HepG2 (cell line): ENCODE measurements around the gene CLUH. TPM values are rescaled to one million over a fixed set of nuclear protein-coding genes. Genes with fewer than 3 reads are reported as not detected.

Experiments used
- ATAC-seq: fragments of 200-7000 bp; cut with Tn5 transposase; 3 replicates; pipeline ENCODE4 v1.9.1; 2020; ENCODE audit warnings: mild to moderate bottlenecking, moderate library complexity
- BruUV-seq: library from RNA; stranded (reverse); fragments of 400-500 nt; replicated peaks from 2 replicates; lab custom pipeline; 2021; lab: Mats Ljungman, UMichigan
- CTCF ChIA-PET: fragments of 300-600 bp; formaldehyde crosslinking; extraction: SDS; loops from one replicate; lab custom pipeline; 2021; ENCODE audit warnings: low total read pairs, inconsistent platforms, low intra/inter-chr PET ratio; lab: Yijun Ruan, JAX
- POLR2A ChIA-PET: fragments of 350-600 bp; sonication (Branson Sonifier 250); formaldehyde crosslinking; loops from one replicate; lab custom pipeline; 2020; ENCODE audit warnings: antibody characterized with exemption, inconsistent platforms; lab: Yijun Ruan, JAX
- DNase-seq: peaks from one replicate; pipeline ENCODE4 v3.0.0-alpha.2; 2015; ENCODE audit warnings: low spot score
- FAIRE-seq: peaks from 3 replicates; lab custom pipeline; 2011; peaks lifted over from hg19 to GRCh38; lab: Jason Lieb, UNC
- H2AFZ ChIP-seq: one replicate; pipeline ENCODE4 v1.6.1; 2011; ENCODE audit warnings: low read length, inconsistent platforms
- H3K27ac ChIP-seq: fragments of 300-600 bp; 3 replicates; pipeline ENCODE4 v1.8.0; 2011; ENCODE audit warnings: mixed run types, mild to moderate bottlenecking, mixed read lengths, low read length, inconsistent platforms; ENCODE audit not compliant: insufficient read depth; ENCODE audit errors: extremely low read length
- H3K27me3 ChIP-seq, 2 experiments: fragments of 200-600 bp in 1 of 2; 2 replicates in 1 of 2; 3 replicates in 1 of 2; pipeline versions ENCODE4 v1.6.0 to v1.8.0; 2011; ENCODE audit warnings: low read length in 2 of 2, mild to moderate bottlenecking in 2 of 2, moderate library complexity in 2 of 2, inconsistent platforms in 1 of 2; ENCODE audit not compliant: insufficient read depth in 2 of 2, control insufficient read depth in 1 of 2
- H3K36me3 ChIP-seq, 2 experiments: fragments of 200-600 bp in 1 of 2; replicated peaks in 1 of 2; 2 replicates in 1 of 2; 3 replicates in 1 of 2; pipeline versions ENCODE4 v1.5.1 to v1.8.0; 2011; ENCODE audit warnings: low read length in 2 of 2, inconsistent platforms in 1 of 2; ENCODE audit not compliant: insufficient read depth in 2 of 2, control insufficient read depth in 1 of 2
- H3K4me1 ChIP-seq: 2 replicates; pipeline ENCODE4 v1.5.1; 2012; ENCODE audit warnings: low read length, inconsistent platforms; ENCODE audit not compliant: insufficient read depth
- H3K4me2 ChIP-seq: 2 replicates; pipeline ENCODE4 v1.6.0; 2011; ENCODE audit warnings: low read depth, low read length, inconsistent platforms
- H3K4me3 ChIP-seq, 3 experiments: fragments of 200-600 bp in 1 of 3; sonication (generic), shearing (Covaris generic) in 1 of 3; replicated peaks in 1 of 3; 2 replicates each; pipeline ENCODE4 v1.5.1; 2011 to 2016; ENCODE audit warnings: low read length in 3 of 3, inconsistent platforms in 2 of 3, low read depth in 2 of 3, mild to moderate bottlenecking in 2 of 3, control low read depth in 1 of 3, mixed read lengths in 1 of 3; ENCODE audit not compliant: insufficient read depth in 1 of 3
- H3K79me2 ChIP-seq: one replicate; pipeline ENCODE4 v1.6.1; 2011; ENCODE audit warnings: low read length, inconsistent platforms; ENCODE audit not compliant: insufficient read depth
- H3K9ac ChIP-seq: 2 replicates; pipeline ENCODE4 v1.6.0; 2011; ENCODE audit warnings: mild to moderate bottlenecking, low read depth, low read length, inconsistent platforms; ENCODE audit not compliant: insufficient read depth
- H3K9me3 ChIP-seq: 2 replicates; pipeline ENCODE4 v1.5.1; 2012; ENCODE audit warnings: mild to moderate bottlenecking, low read length
- H4K20me1 ChIP-seq: 2 replicates; pipeline ENCODE4 v1.6.0; 2011; ENCODE audit warnings: inconsistent platforms, mild to moderate bottlenecking, low read length, moderate library complexity; ENCODE audit not compliant: insufficient read depth
- ARID4A ChIP-seq: sonication (generic); formaldehyde crosslinking; IDR thresholded peaks from 2 replicates; pipeline ENCODE4 v1.5.0; 2020; ENCODE audit warnings: mild to moderate bottlenecking, missing genetic modification reagents, borderline replicate concordance
- BHLHE40 ChIP-seq: IDR thresholded peaks from 2 replicates; pipeline ENCODE4 v1.6.1; 2011; ENCODE audit warnings: low read length, improper control_type of control experiment
- CSRNP1 ChIP-seq: sonication (generic); formaldehyde crosslinking; IDR thresholded peaks from 2 replicates; pipeline ENCODE4 v1.8.1; 2023; ENCODE audit warnings: mild to moderate bottlenecking, missing genetic modification reagents
- HBP1 ChIP-seq: IDR thresholded peaks from 2 replicates; pipeline ENCODE4 v1.6.1; 2016; ENCODE audit warnings: low read depth, control low read depth
- HOXA5 ChIP-seq: sonication (generic); formaldehyde crosslinking; IDR thresholded peaks from 2 replicates; pipeline ENCODE4 v1.4.0; 2020; ENCODE audit warnings: missing genetic modification reagents
- MYC ChIP-seq: sonication (generic); formaldehyde crosslinking; IDR thresholded peaks from 2 replicates; pipeline ENCODE4 v1.9.0; 2021; ENCODE audit warnings: missing genetic modification reagents, borderline replicate concordance
- RARA ChIP-seq: IDR thresholded peaks from 2 replicates; pipeline ENCODE4 v1.6.1; 2016; ENCODE audit warnings: missing genetic modification reagents, missing compliant biosample characterization
- SP5 ChIP-seq: IDR thresholded peaks from 2 replicates; pipeline ENCODE4 v1.6.1; 2016; ENCODE audit warnings: low read depth, borderline replicate concordance
- TCF7 ChIP-seq: sonication (generic); IDR thresholded peaks from 2 replicates; pipeline ENCODE4 v1.6.1; 2016; ENCODE audit warnings: antibody characterized with exemption, low read depth
- ZNF468 ChIP-seq: sonication (generic); formaldehyde crosslinking; IDR thresholded peaks from 2 replicates; pipeline ENCODE4 v1.8.0; 2022; ENCODE audit warnings: mild to moderate bottlenecking, moderate library complexity, missing genetic modification reagents
- ZNF709 ChIP-seq: sonication (generic); formaldehyde crosslinking; IDR thresholded peaks from 2 replicates; pipeline ENCODE4 v1.5.0; 2020; ENCODE audit warnings: mild to moderate bottlenecking, missing genetic modification reagents
- ZNF879 ChIP-seq: sonication (generic); formaldehyde crosslinking; IDR thresholded peaks from 2 replicates; pipeline ENCODE4 v1.8.1; 2023; ENCODE audit warnings: missing genetic modification reagents
- WGBS: methylation state at CpG from one replicate; pipeline ENCODE4 v1.1.6; 2017; ENCODE audit warnings: low lambda C conversion rate; 5-methylcytosine and 5-hydroxymethylcytosine counted together
- in situ Hi-C: cut with HindIII; loops from 2 replicates; pipeline ENCODE4 v1.10.0; 2017; ENCODE audit warnings: low pct_unique_long_range_greater_than_20kb; ENCODE audit not compliant: extremely low pct_ligation_motif_present
- intact Hi-C: fragments of 100-400 bp; cut with micrococcal nuclease; formaldehyde crosslinking; loops from one replicate; pipeline ENCODE4 v1.10.0; 2022; ENCODE audit not compliant: unreplicated experiment
- polyA plus RNA-seq, 8 experiments: library from polyadenylated mRNA; depleted of rRNA in 3 of 8; stranded (reverse) in 7 of 8; unstranded in 1 of 8; fragments of >200 nt; fragmentation: Illumina TruSeq in 4 of 8; extraction: Trizol in 4 of 8; gene quantifications; 2 replicates each; pipeline versions ENCODE4 v1.2.1 to v1.2.3, GENCODE V29; 2011 to 2016; ENCODE audit warnings: low read depth in 4 of 8, missing spikeins in 1 of 8, mixed read lengths in 1 of 8; ENCODE audit not compliant: insufficient read depth in 1 of 8
- total RNA-seq, 5 experiments: library from RNA; depleted of rRNA; stranded (reverse); fragments of >200 nt; fragmentation: Illumina TruSeq; extraction: Trizol; gene quantifications; 2 replicates each; pipeline ENCODE4 v1.2.3, GENCODE V29; 2016; ENCODE audit warnings: low read depth in 1 of 5

CLUH gene
- total and polyA plus RNA-seq, 2 of the 13 experiments (the other 11 are each of a cell fraction or from before 2014, with no cell fraction given): 30.9 to 60.5 TPM

- Histone ChIP-seq H3K9ac (no peak overlapping the region), H2AFZ (no peak overlapping the region), H3K36me3 (no peaks in the 10 kb centered on the region), H3K4me1 (no peaks in the 10 kb centered on the region), H3K4me3 (no peak overlapping the region), H3K4me2 (no peak overlapping the region), H3K9me3 (no peaks in the 10 kb centered on the region), H4K20me1 (peaks cover under 1% of the 10 kb centered on the region; the same call in 1 of the 2 replicates), H3K27ac (no peak overlapping the region), H3K79me2 (no peaks in the 10 kb centered on the region), H3K27me3 (peaks cover 0 to 42% of the 10 kb centered on the region in 2 experiments; a peak in 4 of 5 replicates)
- intact Hi-C loops: no loop called here
- no TSS peak for BruUV-seq
- in situ Hi-C loops: no loop called here
- CTCF ChIA-PET: no interaction called here
- POLR2A ChIA-PET: no interaction called here
- no peak for ATAC-seq
- under 1% methylated on average over 9 of the region's 11 CpGs for WGBS
- DNase-seq: no peak
- no peak for FAIRE-seq
- no peak for TF ChIP-seq SP5 (CRISPR knock-in tag)
- TF ChIP-seq HBP1 (CRISPR knock-in tag): no peak
- no peak for TF ChIP-seq HOXA5 (CRISPR knock-in tag)
- TF ChIP-seq TCF7: no peak
- no peak for TF ChIP-seq BHLHE40
- TF ChIP-seq ZNF468 (CRISPR knock-in tag): no peak
Measured at GRCh38 chr17:2745317-2746037, 33.9 kb upstream of the CLUH start.

GRCh38 chr17:2737693-2738092 is 26.1 kb upstream of the CLUH start:
- peaks cover 0 to 12% of the 10 kb centered on the region in 2 experiments; a peak in 2 of 5 replicates for H3K27me3 ChIP-seq
- 63% methylated on average over 15 of the region's 15 CpGs for WGBS
- no peak overlapping the region for H3K4me3 ChIP-seq
- no peaks in the 10 kb centered on the region for H4K20me1 ChIP-seq
- H3K9ac ChIP-seq: no peak overlapping the region
- FAIRE-seq (no peak), DNase-seq (no peak), ATAC-seq (no peak)
- in situ Hi-C loops (no loop called here), intact Hi-C loops (no loop called here)
- H3K79me2 ChIP-seq: no peaks in the 10 kb centered on the region
- H3K4me1 ChIP-seq: no peaks in the 10 kb centered on the region
- no peaks in the 10 kb centered on the region for H3K36me3 ChIP-seq
- ChIA-PET POLR2A (no interaction called here), CTCF (no interaction called here)
- no TSS peak for BruUV-seq
- H3K27ac ChIP-seq: no peak overlapping the region
- H2AFZ ChIP-seq: no peak overlapping the region
- no peaks in the 10 kb centered on the region for H3K9me3 ChIP-seq
- no peak overlapping the region for H3K4me2 ChIP-seq
- TF ChIP-seq MYC (CRISPR knock-in tag): no peak
- TF ChIP-seq ZNF879 (CRISPR knock-in tag): no peak
- TF ChIP-seq RARA (CRISPR knock-in tag): no peak
- TF ChIP-seq CSRNP1: no peak
- TF ChIP-seq ARID4A (CRISPR knock-in tag): no peak
- TF ChIP-seq ZNF709 (CRISPR knock-in tag): no peak
